ENCODE measurements around the gene MPG. TPM values are rescaled to one million over a fixed set of nuclear protein-coding genes. Genes with fewer than 3 reads are reported as not detected.

The MPG gene
- polyA plus RNA-seq, 2 of the 4 experiments (the other 2 are of a cell fraction): 25.5 to 54.3 TPM

GRCh38 chr16:42069-42457 lies 36.0 kb upstream of the MPG start:
- ChIA-PET CTCF (interaction anchor here (1.2 to 3.0 kb wide), 3 partner anchors 21 to 320 kb away, joined by 3 to 16 read pairs (median 4); no protein-coding TSS in a partner anchor), POLR2A (no interaction called here)
- DNase-seq (ENCODE audit: low read depth in 1 of 2, low spot score in 1 of 2): no peak
- Histone ChIP-seq H3K4me3 (no peak overlapping the region), H3K4me2 (no peak overlapping the region), H3K9me3 (no peaks in the 10 kb centered on the region), H3K27ac (no peak overlapping the region), H3K4me1 (peaks cover 16% of the 10 kb centered on the region; the same call in 2 of the 3 replicates)
- ATAC-seq: no peak
- 93% methylated on average over 11 of the region's 11 CpGs for whole genome bisulfite sequencing (ENCODE audit: missing lambda C conversion rate)
- TF ChIP-seq CHD4 (IDR thresholded peaks at IDR 0.05; ENCODE audit: borderline replicate concordance) (no peak), ESRRA (IDR thresholded peaks at IDR 0.05; ENCODE audit: borderline replicate concordance, low read length) (no peak), ZFP36 (IDR thresholded peaks at IDR 0.05; ENCODE audit: borderline replicate concordance, partially characterized antibody) (no peak), HOXB5 (CRISPR knock-in tag; IDR thresholded peaks at IDR 0.05) (no peak), PBX3 (IDR thresholded peaks at IDR 0.05) (no peak), MYC (IDR thresholded peaks at IDR 0.05; ENCODE audit: borderline replicate concordance, low read length) (no peak), NPAS2 (CRISPR knock-in tag; IDR thresholded peaks at IDR 0.05; ENCODE audit: borderline replicate concordance) (no peak)
- no peak for FAIRE-seq

- WGBS (ENCODE audit: missing lambda C conversion rate): 89% methylated on average over 4 of the region's 4 CpGs
- Histone ChIP-seq H3K4me2 (no peak overlapping the region), H3K4me3 (no peak overlapping the region), H3K9me3 (no peaks in the 10 kb centered on the region), H3K4me1 (peaks cover 16% of the 10 kb centered on the region; the same call in 2 of the 3 replicates), H3K27ac (no peak overlapping the region)
- FAIRE-seq (no peak), DNase-seq (ENCODE audit: low read depth in 1 of 2, low spot score in 1 of 2) (no peak), ATAC-seq (no peak)
- POLR2A ChIA-PET: no interaction called here
- CTCF ChIA-PET: interaction anchor here (1.2 to 3.0 kb wide), 3 partner anchors 20 to 319 kb away, joined by 3 to 16 read pairs (median 4); no protein-coding TSS in a partner anchor
- no peak for TF ChIP-seq REST (IDR thresholded peaks at IDR 0.05)
- no peak for TF ChIP-seq BHLHE40 (IDR thresholded peaks at IDR 0.05; ENCODE audit: low read depth, low read length)
- TF ChIP-seq CTCF (IDR thresholded peaks at IDR 0.05): no peak
- no peak for TF ChIP-seq BCL3 (IDR thresholded peaks at IDR 0.05)
- no peak for TF ChIP-seq NR3C1 (IDR thresholded peaks at IDR 0.05)
- TF ChIP-seq MAZ (IDR thresholded peaks at IDR 0.05; ENCODE audit: borderline replicate concordance, low read depth, low read length): no peak
- TF ChIP-seq RAD21 (conservative IDR thresholded peaks at IDR 0.05 in 1 of 2, IDR thresholded peaks at IDR 0.05 in 1 of 2): no peak
- no peak for TF ChIP-seq RCOR1 (IDR thresholded peaks at IDR 0.05; ENCODE audit: low read depth, low read length)
- no peak for TF ChIP-seq RNF2 (IDR thresholded peaks at IDR 0.05; ENCODE audit: borderline replicate concordance, low read depth)
- TF ChIP-seq TP53 (CRISPR knock-in tag; IDR thresholded peaks at IDR 0.05): no peak
- no peak for TF ChIP-seq CEBPB (IDR thresholded peaks at IDR 0.05)
- TF ChIP-seq HOXA7 (CRISPR knock-in tag; IDR thresholded peaks at IDR 0.05): no peak
- no peak for TF ChIP-seq HEYL (CRISPR knock-in tag; IDR thresholded peaks at IDR 0.05)
- no peak for TF ChIP-seq ELK1 (IDR thresholded peaks at IDR 0.05; ENCODE audit: low read depth, low read length)
- no peak for TF ChIP-seq KDM5A (IDR thresholded peaks at IDR 0.05)
- no peak for TF ChIP-seq CHD2 (IDR thresholded peaks at IDR 0.05; ENCODE audit: low read length, partially characterized antibody)
These were observed 35.3 kb upstream of the MPG start for GRCh38 chr16:42691-43090.
